SK-N-SH treated with all-trans-retinoic acid at 6 μM for 48 hours (cell line): ENCODE results near the gene CRYL1.

Experiments
- ATAC-seq: fragments of 200-7000 bp; cut with Tn5 transposase; 3 replicates; pipeline ENCODE4 v1.9.1; 2020; ENCODE audit warnings: mild to moderate bottlenecking, moderate library complexity
- ARNTL ChIP-seq: fragments of 450-650 bp; formaldehyde crosslinking; IDR thresholded peaks from 2 replicates; pipeline ENCODE4 v1.5.0; 2020; ENCODE audit warnings: low read depth, mild to moderate bottlenecking, moderate library complexity, borderline replicate concordance
- BACH2 ChIP-seq: fragments of 250-450 bp; sonication (Bioruptor Pico); IDR thresholded peaks from 2 replicates; pipeline ENCODE4 v1.9.0; 2021; ENCODE audit warnings: mild to moderate bottlenecking, borderline replicate concordance
- CSDC2 ChIP-seq: fragments of 250-450 bp; sonication (Bioruptor Pico); IDR thresholded peaks from 2 replicates; pipeline ENCODE4 v1.5.0; 2020; ENCODE audit warnings: mild to moderate bottlenecking, moderate library complexity
- ESRRG ChIP-seq: fragments of 250-450 bp; sonication (Bioruptor Pico); IDR thresholded peaks from 2 replicates; pipeline ENCODE4 v1.6.1; 2021; ENCODE audit warnings: mild to moderate bottlenecking
- GLIS3 ChIP-seq: fragments of 250-450 bp; sonication (Bioruptor Pico); IDR thresholded peaks from 2 replicates; pipeline ENCODE4 v1.5.0; 2020; ENCODE audit warnings: mild to moderate bottlenecking, moderate library complexity
- ISL1 ChIP-seq: fragments of 250-450 bp; sonication (Bioruptor Pico); IDR thresholded peaks from 2 replicates; pipeline ENCODE4 v2.1.2; 2022; ENCODE audit warnings: mild to moderate bottlenecking, moderate library complexity
- OSR1 ChIP-seq: fragments of 250-450 bp; sonication (Bioruptor Pico); IDR thresholded peaks from 2 replicates; pipeline ENCODE4 v1.8.0; 2022; ENCODE audit warnings: moderate library complexity, mild to moderate bottlenecking, inconsistent platforms
- PPARA ChIP-seq: fragments of 250-450 bp; sonication (Bioruptor Pico); IDR thresholded peaks from 2 replicates; pipeline ENCODE4 v1.5.0; 2020; ENCODE audit warnings: mild to moderate bottlenecking, borderline replicate concordance
- RARB ChIP-seq: fragments of 250-450 bp; sonication (Bioruptor Pico); IDR thresholded peaks from 2 replicates; pipeline ENCODE4 v1.8.0; 2021; ENCODE audit warnings: mild to moderate bottlenecking, moderate library complexity
- SNAI2 ChIP-seq: fragments of 250-450 bp; sonication (Bioruptor Pico); IDR thresholded peaks from 2 replicates; pipeline ENCODE4 v1.5.0; 2020; ENCODE audit warnings: mild to moderate bottlenecking, moderate library complexity
- TCF4 ChIP-seq: fragments of 250-450 bp; sonication (Bioruptor Pico); IDR thresholded peaks from 2 replicates; pipeline ENCODE4 v1.8.0; 2021; ENCODE audit warnings: mild to moderate bottlenecking, moderate library complexity, borderline replicate concordance
- TOX ChIP-seq: fragments of 250-450 bp; sonication (Bioruptor Pico); IDR thresholded peaks from 2 replicates; pipeline ENCODE4 v1.8.0; 2021; ENCODE audit warnings: mild to moderate bottlenecking, moderate library complexity, borderline replicate concordance
- ZC3H10 ChIP-seq: fragments of 250-450 bp; sonication (Bioruptor Pico); IDR thresholded peaks from 2 replicates; pipeline ENCODE4 v1.5.1; 2021; ENCODE audit warnings: mild to moderate bottlenecking, moderate library complexity
- ZFP3 ChIP-seq: fragments of 250-450 bp; sonication (Bioruptor Pico); IDR thresholded peaks from 2 replicates; pipeline ENCODE4 v1.5.0; 2020; ENCODE audit warnings: mild to moderate bottlenecking, moderate library complexity
- ZFP30 ChIP-seq: fragments of 450-650 bp; formaldehyde crosslinking; IDR thresholded peaks from 2 replicates; pipeline ENCODE4 v1.5.0; 2022; ENCODE audit warnings: mild to moderate bottlenecking, moderate library complexity
- ZNF565 ChIP-seq: fragments of 450-650 bp; formaldehyde crosslinking; conservative IDR thresholded peaks from 2 replicates; pipeline ENCODE4 v1.5.0; 2020; ENCODE audit warnings: low read depth, mild to moderate bottlenecking, moderate library complexity
- ZNF70 ChIP-seq: fragments of 450-650 bp; formaldehyde crosslinking; IDR thresholded peaks from 2 replicates; pipeline ENCODE4 v1.5.0; 2020; ENCODE audit warnings: mild to moderate bottlenecking, moderate library complexity
- ZNF8 ChIP-seq: fragments of 450-650 bp; formaldehyde crosslinking; IDR thresholded peaks from 2 replicates; pipeline ENCODE4 v1.5.0; 2020; ENCODE audit warnings: mild to moderate bottlenecking, moderate library complexity
- TF ChIP-seq, protein P1 (sequence below): fragments of 250-450 bp; sonication (Bioruptor Pico); IDR thresholded peaks from 2 replicates; pipeline ENCODE4 v1.5.0; 2020; ENCODE audit warnings: mild to moderate bottlenecking, moderate library complexity
- TF ChIP-seq, protein P2 (sequence below): fragments of 250-450 bp; sonication (Bioruptor Pico); IDR thresholded peaks from 2 replicates; pipeline ENCODE4 v1.5.1; 2020; ENCODE audit warnings: low read depth, mild to moderate bottlenecking, moderate library complexity
- TF ChIP-seq, protein P3 (sequence below): fragments of 250-450 bp; sonication (Bioruptor Pico); IDR thresholded peaks from 2 replicates; pipeline ENCODE4 v1.8.0; 2020; ENCODE audit warnings: mild to moderate bottlenecking, moderate library complexity, borderline replicate concordance

The CRYL1 gene

DNA sequence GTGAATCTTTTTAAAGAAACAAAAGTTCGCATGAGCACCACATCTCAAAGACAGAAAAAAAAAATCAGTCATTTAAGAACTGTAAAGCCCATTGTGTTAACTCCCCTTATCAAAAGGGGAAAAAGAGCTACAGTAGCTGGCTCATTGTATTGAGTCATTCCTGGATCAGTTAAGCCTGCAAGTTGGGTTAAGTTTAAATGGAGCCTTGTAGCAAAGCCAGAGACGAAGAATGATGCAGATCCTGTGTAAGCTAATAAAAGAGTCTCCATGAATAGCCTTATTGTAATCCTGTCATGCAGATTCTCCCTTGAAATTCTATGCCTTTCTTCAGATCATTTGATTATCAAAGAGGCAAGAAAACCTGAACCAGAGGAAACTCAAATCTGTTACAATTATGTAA lies 83.8 kb downstream of the CRYL1 start (continued):
- TF ChIP-seq, protein P1, sequence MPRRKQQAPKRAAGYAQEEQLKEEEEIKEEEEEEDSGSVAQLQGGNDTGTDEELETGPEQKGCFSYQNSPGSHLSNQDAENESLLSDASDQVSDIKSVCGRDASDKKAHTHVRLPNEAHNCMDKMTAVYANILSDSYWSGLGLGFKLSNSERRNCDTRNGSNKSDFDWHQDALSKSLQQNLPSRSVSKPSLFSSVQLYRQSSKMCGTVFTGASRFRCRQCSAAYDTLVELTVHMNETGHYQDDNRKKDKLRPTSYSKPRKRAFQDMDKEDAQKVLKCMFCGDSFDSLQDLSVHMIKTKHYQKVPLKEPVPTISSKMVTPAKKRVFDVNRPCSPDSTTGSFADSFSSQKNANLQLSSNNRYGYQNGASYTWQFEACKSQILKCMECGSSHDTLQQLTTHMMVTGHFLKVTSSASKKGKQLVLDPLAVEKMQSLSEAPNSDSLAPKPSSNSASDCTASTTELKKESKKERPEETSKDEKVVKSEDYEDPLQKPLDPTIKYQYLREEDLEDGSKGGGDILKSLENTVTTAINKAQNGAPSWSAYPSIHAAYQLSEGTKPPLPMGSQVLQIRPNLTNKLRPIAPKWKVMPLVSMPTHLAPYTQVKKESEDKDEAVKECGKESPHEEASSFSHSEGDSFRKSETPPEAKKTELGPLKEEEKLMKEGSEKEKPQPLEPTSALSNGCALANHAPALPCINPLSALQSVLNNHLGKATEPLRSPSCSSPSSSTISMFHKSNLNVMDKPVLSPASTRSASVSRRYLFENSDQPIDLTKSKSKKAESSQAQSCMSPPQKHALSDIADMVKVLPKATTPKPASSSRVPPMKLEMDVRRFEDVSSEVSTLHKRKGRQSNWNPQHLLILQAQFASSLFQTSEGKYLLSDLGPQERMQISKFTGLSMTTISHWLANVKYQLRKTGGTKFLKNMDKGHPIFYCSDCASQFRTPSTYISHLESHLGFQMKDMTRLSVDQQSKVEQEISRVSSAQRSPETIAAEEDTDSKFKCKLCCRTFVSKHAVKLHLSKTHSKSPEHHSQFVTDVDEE (CRISPR knock-in tag): no peak
- TF ChIP-seq ZC3H10 (CRISPR knock-in tag): no peak
- TF ChIP-seq ZNF565: no peak
- no peak for TF ChIP-seq SNAI2 (CRISPR knock-in tag)

DNA sequence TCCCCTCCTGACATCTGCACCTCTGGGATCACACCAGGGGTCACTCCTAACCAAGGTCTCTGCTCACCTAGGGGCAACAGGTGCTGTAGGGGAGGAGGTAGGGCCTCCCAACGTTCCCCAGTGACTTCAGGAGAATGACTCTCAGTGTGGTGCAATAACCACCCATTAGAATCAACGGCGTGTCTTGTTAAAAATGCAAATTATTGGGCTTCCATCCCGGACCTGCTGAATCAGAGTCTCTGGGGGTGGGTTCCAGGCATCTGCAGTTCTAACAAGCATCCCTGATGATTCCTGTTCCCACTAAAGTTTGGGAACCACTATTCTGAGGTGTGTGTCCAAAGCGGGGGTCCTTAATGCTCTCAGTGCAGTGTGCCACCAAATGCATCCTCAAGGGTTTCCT lies 84.6 kb downstream of the CRYL1 start:
- TF ChIP-seq OSR1 (CRISPR knock-in tag): no peak
- TF ChIP-seq, protein P1 (CRISPR knock-in tag): no peak
- TF ChIP-seq GLIS3 (CRISPR knock-in tag): no peak
- TF ChIP-seq SNAI2 (CRISPR knock-in tag): no peak
- no peak for TF ChIP-seq ZNF565
- TF ChIP-seq PPARA (CRISPR knock-in tag): no peak
- TF ChIP-seq ZFP3: no peak
- TF ChIP-seq, protein P2, sequence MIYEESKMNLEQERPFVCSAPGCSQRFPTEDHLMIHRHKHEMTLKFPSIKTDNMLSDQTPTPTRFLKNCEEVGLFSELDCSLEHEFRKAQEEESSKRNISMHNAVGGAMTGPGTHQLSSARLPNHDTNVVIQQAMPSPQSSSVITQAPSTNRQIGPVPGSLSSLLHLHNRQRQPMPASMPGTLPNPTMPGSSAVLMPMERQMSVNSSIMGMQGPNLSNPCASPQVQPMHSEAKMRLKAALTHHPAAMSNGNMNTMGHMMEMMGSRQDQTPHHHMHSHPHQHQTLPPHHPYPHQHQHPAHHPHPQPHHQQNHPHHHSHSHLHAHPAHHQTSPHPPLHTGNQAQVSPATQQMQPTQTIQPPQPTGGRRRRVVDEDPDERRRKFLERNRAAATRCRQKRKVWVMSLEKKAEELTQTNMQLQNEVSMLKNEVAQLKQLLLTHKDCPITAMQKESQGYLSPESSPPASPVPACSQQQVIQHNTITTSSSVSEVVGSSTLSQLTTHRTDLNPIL (CRISPR knock-in tag): no peak
- no peak for TF ChIP-seq ZC3H10 (CRISPR knock-in tag)
- TF ChIP-seq RARB (CRISPR knock-in tag): no peak
- no peak for TF ChIP-seq ESRRG (CRISPR knock-in tag)
- TF ChIP-seq, protein P3, sequence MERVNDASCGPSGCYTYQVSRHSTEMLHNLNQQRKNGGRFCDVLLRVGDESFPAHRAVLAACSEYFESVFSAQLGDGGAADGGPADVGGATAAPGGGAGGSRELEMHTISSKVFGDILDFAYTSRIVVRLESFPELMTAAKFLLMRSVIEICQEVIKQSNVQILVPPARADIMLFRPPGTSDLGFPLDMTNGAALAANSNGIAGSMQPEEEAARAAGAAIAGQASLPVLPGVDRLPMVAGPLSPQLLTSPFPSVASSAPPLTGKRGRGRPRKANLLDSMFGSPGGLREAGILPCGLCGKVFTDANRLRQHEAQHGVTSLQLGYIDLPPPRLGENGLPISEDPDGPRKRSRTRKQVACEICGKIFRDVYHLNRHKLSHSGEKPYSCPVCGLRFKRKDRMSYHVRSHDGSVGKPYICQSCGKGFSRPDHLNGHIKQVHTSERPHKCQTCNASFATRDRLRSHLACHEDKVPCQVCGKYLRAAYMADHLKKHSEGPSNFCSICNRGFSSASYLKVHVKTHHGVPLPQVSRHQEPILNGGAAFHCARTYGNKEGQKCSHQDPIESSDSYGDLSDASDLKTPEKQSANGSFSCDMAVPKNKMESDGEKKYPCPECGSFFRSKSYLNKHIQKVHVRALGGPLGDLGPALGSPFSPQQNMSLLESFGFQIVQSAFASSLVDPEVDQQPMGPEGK (CRISPR knock-in tag): no peak
- no peak for TF ChIP-seq ZNF70 (CRISPR knock-in tag)
- no peak for TF ChIP-seq TOX (CRISPR knock-in tag)
- TF ChIP-seq CSDC2 (CRISPR knock-in tag): no peak
- TF ChIP-seq ARNTL (CRISPR knock-in tag): no peak
- TF ChIP-seq ISL1: no peak
- no peak for TF ChIP-seq BACH2 (CRISPR knock-in tag)
- TF ChIP-seq ZFP30 (CRISPR knock-in tag): no peak
- ATAC-seq: no peak

DNA sequence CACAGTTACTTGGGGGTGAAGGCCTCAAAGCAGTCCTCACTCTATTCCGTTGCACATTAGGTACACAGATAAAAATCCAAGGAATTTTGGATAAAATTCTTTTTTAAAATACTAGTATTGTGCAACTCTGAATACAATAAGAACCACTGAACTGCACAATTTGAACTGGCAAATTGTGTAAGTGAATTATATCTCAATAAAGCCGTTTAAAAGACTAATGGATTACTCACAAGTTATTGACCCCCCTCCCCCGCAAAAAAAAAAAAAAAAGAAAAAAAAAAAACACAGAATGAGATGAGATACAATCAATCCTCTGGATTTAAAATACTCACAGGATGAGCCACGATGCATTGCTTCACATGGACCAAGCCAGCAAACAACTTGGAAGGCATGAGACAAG lies 86.4 kb downstream of the CRYL1 start:
- ATAC-seq: no peak
- TF ChIP-seq SNAI2 (CRISPR knock-in tag): no peak
- TF ChIP-seq ISL1: peak; percentile 52
- no peak for TF ChIP-seq CSDC2 (CRISPR knock-in tag)
- TF ChIP-seq ZFP30 (CRISPR knock-in tag): no peak
- TF ChIP-seq GLIS3 (CRISPR knock-in tag): no peak

DNA sequence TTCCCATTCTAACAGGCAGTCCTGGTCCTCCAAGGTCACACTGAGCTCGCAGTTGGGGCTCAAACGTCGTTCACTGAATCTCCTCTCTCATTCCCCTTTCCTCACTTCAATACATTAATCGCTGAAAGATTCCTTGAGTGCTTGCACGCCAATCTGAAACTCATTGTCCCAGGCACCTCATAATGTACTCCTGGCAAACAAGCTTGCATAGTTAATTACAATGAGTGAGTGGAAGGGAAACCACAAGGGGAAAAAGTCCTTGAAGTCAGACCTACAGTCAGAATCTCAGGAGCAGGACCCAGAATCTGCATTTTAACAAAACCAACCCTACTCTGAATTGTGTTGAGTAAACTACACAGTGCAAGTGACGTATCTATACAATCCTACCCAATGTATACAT lies 86.9 kb downstream of the CRYL1 start:
- no peak for ATAC-seq
- TF ChIP-seq, protein P2 (CRISPR knock-in tag): no peak
- no peak for TF ChIP-seq PPARA (CRISPR knock-in tag)
- no peak for TF ChIP-seq CSDC2 (CRISPR knock-in tag)
- TF ChIP-seq ZFP3: no peak
- TF ChIP-seq ZC3H10 (CRISPR knock-in tag): no peak
- TF ChIP-seq ZNF8 (CRISPR knock-in tag): no peak
- TF ChIP-seq ARNTL (CRISPR knock-in tag): no peak
- no peak for TF ChIP-seq TCF4 (CRISPR knock-in tag)
- TF ChIP-seq SNAI2 (CRISPR knock-in tag): no peak
- TF ChIP-seq, all 23 proteins: peak for 0
